Measurements from ENCODE around the gene CIDEA. TPM values are rescaled to one million over a fixed set of nuclear protein-coding genes. Genes with fewer than 3 reads are reported as not detected.
A peak's percentile ranks its signal among the peaks of the same experiment; 100 is the strongest.
"Not testable (repeated sequence)": the region's sequence is repeated elsewhere in the genome, so short reads cannot be mapped to it uniquely, and the experiment has no call there.

Gene CIDEA
- total and polyA plus RNA-seq, 2 experiments from 2014 or later, result not detected

GRCh38 chr18:12236934-12237832 lies 17.0 kb upstream of the CIDEA start:
- H3K27me3 ChIP-seq, result peaks cover 11% of the 10 kb centered on the region
- H3K27ac ChIP-seq, result no peak overlapping the region
- peak; percentile 95 for TF ChIP-seq CTCF (IDR thresholded peaks at IDR 0.05; ENCODE audit: low read depth, low read length)
- DNase-seq (ENCODE audit: low read depth in 1 of 2, low spot score in 1 of 2), result peak; percentile 73 to 79
- no peaks in the 10 kb centered on the region for H3K9me3 ChIP-seq (ENCODE audit: low read depth)
- no peaks in the 10 kb centered on the region for H3K4me1 ChIP-seq (ENCODE audit: low read depth)
- H3K4me3 ChIP-seq, result no peak overlapping the region
- no peaks in the 10 kb centered on the region for H3K36me3 ChIP-seq

- no peak overlapping the region for H3K27ac ChIP-seq
- H3K27me3 ChIP-seq, result peaks cover 11% of the 10 kb centered on the region
- H3K4me1 ChIP-seq (ENCODE audit: low read depth), result no peaks in the 10 kb centered on the region
- H3K36me3 ChIP-seq, result no peaks in the 10 kb centered on the region
- H3K4me3 ChIP-seq, result no peak overlapping the region
- TF ChIP-seq CTCF (IDR thresholded peaks at IDR 0.05; ENCODE audit: low read depth, low read length), result no peak
- H3K9me3 ChIP-seq (ENCODE audit: low read depth), result no peaks in the 10 kb centered on the region
- DNase-seq (ENCODE audit: low read depth in 1 of 2, low spot score in 1 of 2), result peak in 1 of 2 donors; percentile 13
Measured at GRCh38 chr18:12238826-12239225, 15.3 kb upstream of the CIDEA start.

- H3K27ac ChIP-seq, result no peak overlapping the region
- H3K4me1 ChIP-seq (ENCODE audit: low read depth), result no peaks in the 10 kb centered on the region
- H3K9me3 ChIP-seq (ENCODE audit: low read depth), result no peaks in the 10 kb centered on the region
- no peaks in the 10 kb centered on the region for H3K36me3 ChIP-seq
- no peak for DNase-seq (ENCODE audit: low read depth in 1 of 2, low spot score in 1 of 2)
- no peak overlapping the region for H3K4me3 ChIP-seq
- H3K27me3 ChIP-seq, result peaks cover 11% of the 10 kb centered on the region
- TF ChIP-seq CTCF (IDR thresholded peaks at IDR 0.05; ENCODE audit: low read depth, low read length), result no peak
Measured at GRCh38 chr18:12239431-12239830, 14.7 kb upstream of the CIDEA start.

- Histone ChIP-seq H3K36me3 (no peaks in the 10 kb centered on the region), H3K4me1 (ENCODE audit: low read depth) (no peaks in the 10 kb centered on the region), H3K9me3 (ENCODE audit: low read depth) (no peaks in the 10 kb centered on the region), H3K4me3 (no peak overlapping the region), H3K27me3 (peaks cover 32% of the 10 kb centered on the region), H3K27ac (no peak overlapping the region)
- DNase-seq (ENCODE audit: low read depth in 1 of 2, low spot score in 1 of 2), result no peak
- TF ChIP-seq CTCF (IDR thresholded peaks at IDR 0.05; ENCODE audit: low read depth, low read length), result no peak
Measured at GRCh38 chr18:12242658-12243260, 11.4 kb upstream of the CIDEA start.

GRCh38 chr18:12243272-12243671 lies 10.9 kb upstream of the CIDEA start:
- H3K4me1 ChIP-seq (ENCODE audit: low read depth); H3K36me3 ChIP-seq; H3K27ac ChIP-seq; H3K9me3 ChIP-seq (ENCODE audit: low read depth); DNase-seq (ENCODE audit: low read depth in 1 of 2, low spot score in 1 of 2); H3K4me3 ChIP-seq: not testable (repeated sequence)
- peaks cover 37% of the 10 kb centered on the region for H3K27me3 ChIP-seq

GRCh38 chr18:12245793-12246135 lies 8.4 kb upstream of the CIDEA start:
- Histone ChIP-seq H3K9me3 (ENCODE audit: low read depth) (no peaks in the 10 kb centered on the region), H3K4me1 (ENCODE audit: low read depth) (no peaks in the 10 kb centered on the region), H3K27ac (no peak overlapping the region), H3K36me3 (no peaks in the 10 kb centered on the region), H3K27me3 (peaks cover 46% of the 10 kb centered on the region), H3K4me3 (no peak overlapping the region)
- TF ChIP-seq CTCF (IDR thresholded peaks at IDR 0.05; ENCODE audit: low read depth, low read length), result no peak
- DNase-seq (ENCODE audit: low read depth in 1 of 2, low spot score in 1 of 2), result no peak

All from cardiac muscle cell (in vitro differentiated cells and primary cell).